ENCODE data around the gene RBMS3. TPM values are rescaled to one million over a fixed set of nuclear protein-coding genes. Genes with fewer than 3 reads are reported as not detected.
"Not testable (repeated sequence)": the region's sequence is repeated elsewhere in the genome, so short reads cannot be mapped to it uniquely, and the experiment has no call there.

RBMS3 gene
- total and polyA plus RNA-seq, 2 experiments from 2014 or later: 20.8 TPM

DNA sequence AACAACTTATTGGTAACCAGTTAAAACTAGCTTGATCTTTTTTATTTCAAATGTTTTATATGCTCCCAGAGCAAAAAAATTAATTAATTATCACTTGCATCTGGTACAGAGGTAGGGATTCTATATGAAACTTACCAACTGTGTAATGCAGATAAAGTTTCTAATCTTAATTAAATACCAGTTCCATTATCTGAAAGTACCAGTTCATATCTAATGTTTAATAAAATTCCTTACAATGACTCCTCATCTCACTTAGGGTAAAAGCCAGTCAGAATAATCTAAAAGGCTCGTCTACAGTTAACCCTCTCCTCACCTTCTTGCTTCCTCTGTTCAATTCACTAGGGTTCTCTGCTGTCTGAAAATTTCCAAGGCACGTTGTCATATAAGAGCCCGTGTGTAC lies 384.8 kb downstream of the RBMS3 start:
- Histone ChIP-seq H3K4me3 (no peak overlapping the region), H3K27ac (no peak overlapping the region), H3K27me3 (no peaks in the 10 kb centered on the region), H3K9me3 (ENCODE audit: low read depth) (no peaks in the 10 kb centered on the region), H3K36me3 (no peaks in the 10 kb centered on the region), H3K4me1 (ENCODE audit: low read depth) (no peaks in the 10 kb centered on the region)
- no peak for DNase-seq (ENCODE audit: low read depth in 1 of 2, low spot score in 1 of 2)
- TF ChIP-seq, protein P1, sequence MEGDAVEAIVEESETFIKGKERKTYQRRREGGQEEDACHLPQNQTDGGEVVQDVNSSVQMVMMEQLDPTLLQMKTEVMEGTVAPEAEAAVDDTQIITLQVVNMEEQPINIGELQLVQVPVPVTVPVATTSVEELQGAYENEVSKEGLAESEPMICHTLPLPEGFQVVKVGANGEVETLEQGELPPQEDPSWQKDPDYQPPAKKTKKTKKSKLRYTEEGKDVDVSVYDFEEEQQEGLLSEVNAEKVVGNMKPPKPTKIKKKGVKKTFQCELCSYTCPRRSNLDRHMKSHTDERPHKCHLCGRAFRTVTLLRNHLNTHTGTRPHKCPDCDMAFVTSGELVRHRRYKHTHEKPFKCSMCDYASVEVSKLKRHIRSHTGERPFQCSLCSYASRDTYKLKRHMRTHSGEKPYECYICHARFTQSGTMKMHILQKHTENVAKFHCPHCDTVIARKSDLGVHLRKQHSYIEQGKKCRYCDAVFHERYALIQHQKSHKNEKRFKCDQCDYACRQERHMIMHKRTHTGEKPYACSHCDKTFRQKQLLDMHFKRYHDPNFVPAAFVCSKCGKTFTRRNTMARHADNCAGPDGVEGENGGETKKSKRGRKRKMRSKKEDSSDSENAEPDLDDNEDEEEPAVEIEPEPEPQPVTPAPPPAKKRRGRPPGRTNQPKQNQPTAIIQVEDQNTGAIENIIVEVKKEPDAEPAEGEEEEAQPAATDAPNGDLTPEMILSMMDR (IDR thresholded peaks at IDR 0.05; ENCODE audit: low read depth, low read length): no peak

DNA sequence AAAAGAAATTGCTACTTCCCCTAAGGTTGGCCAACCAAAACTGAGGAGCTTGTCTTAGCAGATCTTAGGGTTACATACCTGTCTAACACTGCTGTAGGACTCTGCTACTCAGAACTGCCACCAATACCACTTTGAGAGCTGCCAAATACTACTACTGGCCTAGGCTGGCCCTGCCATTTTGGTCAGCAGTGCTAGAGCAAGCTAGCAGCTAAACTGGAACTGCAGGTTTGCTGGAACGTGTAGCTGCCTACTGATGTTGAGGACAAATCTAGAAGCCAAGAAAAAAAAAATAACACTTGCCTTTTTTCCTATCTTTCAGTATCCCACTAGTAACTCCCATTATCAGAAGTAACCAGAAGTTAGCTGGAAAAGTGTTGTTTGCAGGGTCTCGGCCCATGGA lies 387.4 kb downstream of the RBMS3 start:
- no peak overlapping the region for H3K4me3 ChIP-seq
- no peak overlapping the region for H3K27ac ChIP-seq
- H3K9me3 ChIP-seq (ENCODE audit: low read depth): no peaks in the 10 kb centered on the region
- H3K36me3 ChIP-seq: no peaks in the 10 kb centered on the region
- no peak for DNase-seq (ENCODE audit: low read depth in 1 of 2, low spot score in 1 of 2)
- H3K27me3 ChIP-seq: no peaks in the 10 kb centered on the region
- TF ChIP-seq, protein P1 (IDR thresholded peaks at IDR 0.05; ENCODE audit: low read depth, low read length): no peak
- H3K4me1 ChIP-seq (ENCODE audit: low read depth): no peaks in the 10 kb centered on the region

DNA sequence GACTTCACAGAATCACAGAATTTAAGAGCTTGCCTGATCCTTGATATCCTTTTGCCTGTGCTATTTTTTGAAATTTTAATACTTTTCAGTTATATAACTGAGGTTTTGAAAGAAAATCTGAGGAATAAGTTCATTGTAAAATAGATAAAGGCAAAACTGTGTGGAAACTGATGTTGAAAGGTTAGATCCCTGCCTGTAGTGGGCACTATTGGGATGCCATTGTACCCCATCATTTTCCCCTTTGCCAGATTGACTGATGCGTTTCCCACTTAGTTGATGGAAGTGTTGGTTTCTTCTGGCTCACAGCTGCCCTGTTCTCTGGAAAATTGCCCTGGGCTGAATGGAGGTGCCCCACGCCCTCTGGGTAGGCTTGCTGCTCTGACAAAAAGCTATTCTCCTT lies 387.9 kb downstream of the RBMS3 start:
- Histone ChIP-seq H3K4me1 (ENCODE audit: low read depth) (no peaks in the 10 kb centered on the region), H3K4me3 (no peak overlapping the region), H3K27ac (no peak overlapping the region), H3K36me3 (no peaks in the 10 kb centered on the region), H3K27me3 (no peaks in the 10 kb centered on the region), H3K9me3 (ENCODE audit: low read depth) (no peaks in the 10 kb centered on the region)
- TF ChIP-seq, protein P1 (IDR thresholded peaks at IDR 0.05; ENCODE audit: low read depth, low read length): no peak
- no peak for DNase-seq (ENCODE audit: low read depth in 1 of 2, low spot score in 1 of 2)

DNA sequence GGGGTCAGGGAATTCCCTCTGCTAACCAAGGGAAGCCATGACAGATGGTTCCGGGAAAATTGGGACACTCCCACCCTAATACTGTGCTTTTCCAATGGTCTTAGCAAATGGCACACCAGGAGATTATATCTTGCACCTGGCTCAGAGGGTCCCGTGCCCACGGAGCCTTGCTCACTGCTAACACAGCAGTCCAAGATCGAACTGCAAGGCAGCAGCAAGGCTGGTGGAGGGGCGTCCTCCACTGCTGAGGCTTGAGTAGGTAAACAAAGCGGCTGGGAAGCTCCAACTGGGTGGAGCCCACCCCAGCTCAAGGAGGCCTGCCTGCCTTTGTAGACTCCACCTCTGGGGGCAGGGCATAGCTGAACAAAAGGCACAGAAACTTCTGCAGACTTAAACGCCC lies 389.6 kb downstream of the RBMS3 start:
- not testable (repeated sequence) for H3K4me3 ChIP-seq; H3K9me3 ChIP-seq (ENCODE audit: low read depth); DNase-seq (ENCODE audit: low read depth in 1 of 2, low spot score in 1 of 2); H3K27me3 ChIP-seq; H3K36me3 ChIP-seq; H3K4me1 ChIP-seq (ENCODE audit: low read depth); H3K27ac ChIP-seq

DNA sequence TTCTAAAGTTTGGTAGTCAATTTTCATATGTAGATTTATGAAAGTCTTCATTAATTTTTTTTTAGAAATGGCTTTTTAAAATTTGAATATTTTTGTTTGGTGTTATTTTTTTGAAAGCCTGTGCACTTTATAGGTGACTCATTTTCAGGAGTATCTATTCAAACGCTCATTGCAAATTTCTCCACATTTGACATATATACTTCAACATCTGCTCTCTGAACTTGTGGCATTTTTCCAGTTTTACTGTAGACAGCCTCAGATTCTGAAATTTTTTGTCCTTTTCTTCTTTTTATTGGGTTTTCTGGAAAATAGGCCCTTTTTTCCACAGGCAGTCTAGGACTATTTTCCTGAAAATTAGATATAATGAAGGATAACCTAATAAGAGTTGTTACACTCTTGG lies 396.6 kb downstream of the RBMS3 start:
- no peak for DNase-seq (ENCODE audit: low read depth in 1 of 2, low spot score in 1 of 2)
- Histone ChIP-seq H3K9me3 (ENCODE audit: low read depth) (no peaks in the 10 kb centered on the region), H3K36me3 (no peaks in the 10 kb centered on the region), H3K27me3 (no peaks in the 10 kb centered on the region), H3K4me3 (no peak overlapping the region), H3K4me1 (ENCODE audit: low read depth) (peaks cover 3% of the 10 kb centered on the region), H3K27ac (no peak overlapping the region)
- TF ChIP-seq, protein P1 (IDR thresholded peaks at IDR 0.05; ENCODE audit: low read depth, low read length): no peak

DNA sequence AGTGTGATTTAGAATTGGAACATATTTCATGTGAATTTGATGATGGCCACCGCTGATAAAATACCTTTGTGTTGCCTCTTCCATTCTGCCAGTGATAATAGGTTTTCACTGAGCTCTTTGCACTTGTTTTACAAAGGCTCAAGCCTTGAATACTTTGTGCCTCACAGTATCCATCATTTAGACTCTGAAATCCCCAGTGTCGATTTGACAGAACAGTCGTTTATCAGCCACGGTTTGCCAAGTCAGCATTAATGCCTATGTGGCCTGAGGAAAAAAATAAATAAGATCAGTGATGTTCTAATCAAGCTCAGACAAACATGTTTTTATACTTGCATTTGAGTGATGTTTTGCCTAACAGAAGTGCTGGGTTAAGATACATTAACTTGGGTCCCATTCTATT lies 399.1 kb downstream of the RBMS3 start:
- TF ChIP-seq, protein P1 (IDR thresholded peaks at IDR 0.05; ENCODE audit: low read depth, low read length): no peak
- H3K4me1 ChIP-seq (ENCODE audit: low read depth): peaks cover 17% of the 10 kb centered on the region
- no peaks in the 10 kb centered on the region for H3K9me3 ChIP-seq (ENCODE audit: low read depth)
- no peak for DNase-seq (ENCODE audit: low read depth in 1 of 2, low spot score in 1 of 2)
- no peaks in the 10 kb centered on the region for H3K27me3 ChIP-seq
- no peaks in the 10 kb centered on the region for H3K36me3 ChIP-seq
- no peak overlapping the region for H3K4me3 ChIP-seq
- peak overlapping the region; percentile 8 for H3K27ac ChIP-seq
